Measurements from ENCODE around the gene MYLK2.

DNA sequence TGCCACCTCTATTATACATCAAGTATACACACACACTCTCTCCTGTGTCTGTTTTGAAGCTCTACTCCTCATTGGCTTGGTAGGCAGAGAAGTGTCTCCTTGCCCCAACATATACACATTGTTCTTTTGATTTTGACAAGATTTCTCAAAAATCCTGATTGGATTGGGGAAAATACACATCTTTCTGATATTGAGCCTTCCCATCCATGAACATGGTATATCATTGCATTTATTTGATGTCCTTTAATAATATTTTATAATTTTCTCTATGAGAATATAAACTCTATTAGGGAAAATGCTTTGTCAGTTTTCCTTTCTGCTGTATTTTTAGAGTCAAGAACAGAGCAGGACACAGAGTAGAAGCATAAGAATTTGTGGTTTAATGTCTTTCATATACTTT, 58.5 kb downstream of the MYLK2 start:
- no peak for TF ChIP-seq EP300 (IDR thresholded peaks at IDR 0.05; ENCODE audit: borderline replicate concordance)
- no peak for TF ChIP-seq RAD21 (IDR thresholded peaks at IDR 0.05; ENCODE audit: low read depth)
- no peak for TF ChIP-seq TEAD4 (IDR thresholded peaks at IDR 0.05)

Data from Ishikawa (cell line).